Measurements from ENCODE around the gene SLAMF7. TPM values are rescaled to one million over a fixed set of nuclear protein-coding genes. Genes with fewer than 3 reads are reported as not detected.

The SLAMF7 gene
- total and polyA plus RNA-seq, 2 donors (not counting 3 experiments of a cell fraction or from before 2014, with no cell fraction given): not detected

GRCh38 chr1:160708118-160708517 lies 30.9 kb upstream of the SLAMF7 start:
- dilution Hi-C loops (cut with MboI; ENCODE audit: extremely low pct_ligation_motif_present, low sequenced_read_pairs): no loop called here
- no peaks in the 10 kb centered on the region for H3K36me3 ChIP-seq (ENCODE audit: control insufficient read depth in 2 of 2, extremely low read depth in 1 of 2, insufficient read depth in 2 of 2, low read length in 2 of 2)
- BruUV-seq (replicated peaks): no TSS peak
- no peak overlapping the region for H2AFZ ChIP-seq (ENCODE audit: low read depth, low read length)
- FAIRE-seq (no peak), DNase-seq (ENCODE audit: low read depth, low spot score) (no peak)
- TF ChIP-seq EZH2 (IDR thresholded peaks at IDR 0.05; ENCODE audit: borderline replicate concordance, low read depth, low read length, severe bottlenecking) (no peak), MYC (IDR thresholded peaks at IDR 0.05; ENCODE audit: low read depth, low read length) (no peak), POLR2AphosphoS5 (IDR thresholded peaks at IDR 0.05; ENCODE audit: insufficient read depth, low read depth, low read length) (no peak), POLR2A (IDR thresholded peaks at IDR 0.05; ENCODE audit: low read depth, low read length) (no peak), JUN (IDR thresholded peaks at IDR 0.05; ENCODE audit: borderline replicate concordance, insufficient read depth, insufficient read length, low read depth) (no peak), GATA2 (IDR thresholded peaks at IDR 0.05; ENCODE audit: insufficient read depth, insufficient read length, low read depth, low read length) (no peak), FOS (IDR thresholded peaks at IDR 0.05; ENCODE audit: borderline replicate concordance, insufficient read depth, low read length) (no peak), MAX (IDR thresholded peaks at IDR 0.05; ENCODE audit: insufficient read depth, insufficient read length) (no peak)
- TF ChIP-seq, protein P1, sequence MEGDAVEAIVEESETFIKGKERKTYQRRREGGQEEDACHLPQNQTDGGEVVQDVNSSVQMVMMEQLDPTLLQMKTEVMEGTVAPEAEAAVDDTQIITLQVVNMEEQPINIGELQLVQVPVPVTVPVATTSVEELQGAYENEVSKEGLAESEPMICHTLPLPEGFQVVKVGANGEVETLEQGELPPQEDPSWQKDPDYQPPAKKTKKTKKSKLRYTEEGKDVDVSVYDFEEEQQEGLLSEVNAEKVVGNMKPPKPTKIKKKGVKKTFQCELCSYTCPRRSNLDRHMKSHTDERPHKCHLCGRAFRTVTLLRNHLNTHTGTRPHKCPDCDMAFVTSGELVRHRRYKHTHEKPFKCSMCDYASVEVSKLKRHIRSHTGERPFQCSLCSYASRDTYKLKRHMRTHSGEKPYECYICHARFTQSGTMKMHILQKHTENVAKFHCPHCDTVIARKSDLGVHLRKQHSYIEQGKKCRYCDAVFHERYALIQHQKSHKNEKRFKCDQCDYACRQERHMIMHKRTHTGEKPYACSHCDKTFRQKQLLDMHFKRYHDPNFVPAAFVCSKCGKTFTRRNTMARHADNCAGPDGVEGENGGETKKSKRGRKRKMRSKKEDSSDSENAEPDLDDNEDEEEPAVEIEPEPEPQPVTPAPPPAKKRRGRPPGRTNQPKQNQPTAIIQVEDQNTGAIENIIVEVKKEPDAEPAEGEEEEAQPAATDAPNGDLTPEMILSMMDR (IDR thresholded peaks at IDR 0.05; ENCODE audit: extremely low read depth in 1 of 2, insufficient read depth in 1 of 2, low read depth in 1 of 2, low read length in 2 of 2): no peak
- H3K9me1 ChIP-seq (replicated peaks; ENCODE audit: control insufficient read depth, extremely low read depth, insufficient read depth, low read length): no peaks in the 10 kb centered on the region
- no peaks in the 10 kb centered on the region for H3K79me2 ChIP-seq (ENCODE audit: control insufficient read depth, insufficient read depth, low read length)
- H3K4me3 ChIP-seq (replicated peaks in 1 of 3; ENCODE audit: insufficient read depth in 1 of 3, low read depth in 1 of 3, low read length in 3 of 3): no peak overlapping the region
- H4K20me1 ChIP-seq (replicated peaks; ENCODE audit: control insufficient read depth, extremely low read depth, insufficient read depth, low read length): no peaks in the 10 kb centered on the region
- no peaks in the 10 kb centered on the region for H3K4me1 ChIP-seq (ENCODE audit: control insufficient read depth, extremely low read depth, insufficient read depth, low read length)
- H3K9me3 ChIP-seq (replicated peaks; ENCODE audit: control insufficient read depth, insufficient read depth, low read length): no peaks in the 10 kb centered on the region
- H3K4me2 ChIP-seq (ENCODE audit: insufficient read depth, low read length): no peak overlapping the region
- intact Hi-C loops (cut with micrococcal nuclease): no loop called here
- POLR2A ChIA-PET: no interaction called here
- peaks cover 4 to 7% of the 10 kb centered on the region in 2 experiments for H3K27me3 ChIP-seq (ENCODE audit: control insufficient read depth in 2 of 2, insufficient read depth in 2 of 2, low read length in 2 of 2)
- CTCF ChIA-PET: interaction anchor here (0.8 kb wide), 1 partner anchor 33 kb away, joined by 4 read pairs; no protein-coding TSS in a partner anchor
- no peak overlapping the region for H3K27ac ChIP-seq (ENCODE audit: insufficient read depth, low read depth, low read length)
- H3K9ac ChIP-seq (replicated peaks; ENCODE audit: extremely low read depth, insufficient read depth, low read length): no peak overlapping the region

Measured in endothelial cell of umbilical vein (primary cell).